Measurements from ENCODE around the gene SEMA3B. TPM values are rescaled to one million over a fixed set of nuclear protein-coding genes. Genes with fewer than 3 reads are reported as not detected.
A peak's percentile ranks its signal among the peaks of the same experiment; 100 is the strongest.

Gene SEMA3B
- total and polyA plus RNA-seq, 9 of the 15 experiments (the other 6 are each of a cell fraction or from before 2014, with no cell fraction given): 0.03 to 1.8 (median 0.55) TPM; not detected in 1

- peaks cover 32% of the 10 kb centered on the region for H3K79me2 ChIP-seq (ENCODE audit: control insufficient read depth, insufficient read depth, low read length)
- 84% methylated on average over 8 of the region's 31 CpGs for WGBS (ENCODE audit: insufficient coverage, low coverage, missing lambda C conversion rate)
These were observed 53.6 kb downstream of the SEMA3B start, which contains the start of gene HYAL2 for GRCh38 chr3:50322386-50323091. Gene HYAL2, minus strand, starts transcription at chr3:50322745. Its CDS starts 2,256 bp downstream, at chr3:50320489.

More at GRCh38 chr3:50322386-50323091, 53.6 kb downstream of the SEMA3B start, which contains the start of gene HYAL2:
- intact Hi-C loops (cut with micrococcal nuclease): no loop called here
- ATAC-seq: no peak
- no peak for FAIRE-seq
- TF ChIP-seq ZBTB33 (CRISPR knock-in tag; IDR thresholded peaks at IDR 0.05): 0 out of 2 replicates have a peak, but pooled peaks have one; percentile 9
- peak; percentile 14 for TF ChIP-seq PCBP1 (IDR thresholded peaks at IDR 0.05; ENCODE audit: low read depth, low read length, poor library complexity, severe bottlenecking)
- no peak for TF ChIP-seq STAT5A (IDR thresholded peaks at IDR 0.05; ENCODE audit: borderline replicate concordance, low read length)
- Histone ChIP-seq H2AFZ (ENCODE audit: low read depth, low read length) (peak within 1 kb of the TSS; percentile 99), H3K9me1 (ENCODE audit: control insufficient read depth, insufficient read depth, low read length) (no peaks in the 10 kb centered on the region), H3K4me1 (replicated peaks in 1 of 2; ENCODE audit: control insufficient read depth in 2 of 2, insufficient read depth in 2 of 2, low read length in 2 of 2) (peaks cover 25 to 66% of the 10 kb centered on the region in 2 experiments; a peak in 4 of 5 replicates), H3K4me2 (ENCODE audit: insufficient read depth, low read length) (peak within 1 kb of the TSS; percentile 90), H3K27ac (ENCODE audit: extremely low read depth, low read depth, low read length) (peak within 1 kb of the TSS; percentile 100), H3K4me3 (peak within 1 kb of the TSS; percentile 81), H3K36me3 (ENCODE audit: control insufficient read depth, insufficient read depth, low read length) (peaks cover 42% of the 10 kb centered on the region; the same call in 2 of the 3 replicates), H3K27me3 (ENCODE audit: control insufficient read depth in 2 of 2, insufficient read depth in 2 of 2, low read length in 2 of 2) (no peaks in the 10 kb centered on the region), H3K9ac (ENCODE audit: insufficient read depth in 1 of 2, low read depth in 2 of 2, low read length in 2 of 2) (peak within 1 kb of the TSS; percentile 98), H3K9me3 (replicated peaks; ENCODE audit: control insufficient read depth, insufficient read depth, low read depth, low read length) (no peaks in the 10 kb centered on the region), H4K20me1 (replicated peaks; ENCODE audit: control insufficient read depth, insufficient read depth, low read length) (no peaks in the 10 kb centered on the region)
- BruUV-seq (replicated peaks): no TSS peak
- in situ Hi-C loops (cut with MboI): no loop called here
- CTCF ChIA-PET (ENCODE audit: low intra/inter-chr PET ratio): no interaction called here
- DNase-seq (ENCODE audit: extremely low read depth in 1 of 4, low spot score in 3 of 4): no peak
- POLR2A ChIA-PET: no interaction called here
